Measurements from ENCODE around the gene ZNF565.
"Not testable (repeated sequence)": the region's sequence is repeated elsewhere in the genome, so short reads cannot be mapped to it uniquely, and the experiment has no call there.

ZNF565 gene

GRCh38 chr19:36139120-36139472 lies 75.4 kb downstream of the ZNF565 start:
- peak overlapping the region; percentile 79 for H3K4me3 ChIP-seq (ENCODE audit: low read length)
- no peak for TF ChIP-seq CTCF (conservative IDR thresholded peaks at IDR 0.05; ENCODE audit: low read length)
- no peak for DNase-seq (ENCODE audit: low read depth)

- no peak overlapping the region for H3K4me3 ChIP-seq (ENCODE audit: low read length)
- DNase-seq (ENCODE audit: low read depth): peak; percentile 80
- no peak for TF ChIP-seq CTCF (conservative IDR thresholded peaks at IDR 0.05; ENCODE audit: low read length)
Measured at GRCh38 chr19:36136964-36137686, 77.3 kb downstream of the ZNF565 start.

- H3K4me3 ChIP-seq (ENCODE audit: low read length); DNase-seq (ENCODE audit: low read depth): not testable (repeated sequence)
Measured at GRCh38 chr19:36134867-36135266, 79.6 kb downstream of the ZNF565 start.
